GM18517 (cell line): Measurements from ENCODE around the gene TBCD.
"Not testable (repeated sequence)": the region's sequence is repeated elsewhere in the genome, so short reads cannot be mapped to it uniquely, and the experiment has no call there.

Experiments
- ATAC-seq: cut with Tn5 transposase; IDR thresholded peaks from one replicate; pipeline ENCODE4 v1.9.1; 2021; ENCODE audit warnings: mild to moderate bottlenecking, moderate library complexity; ENCODE audit not compliant: unreplicated experiment

TBCD gene

GRCh38 chr17:82726427-82726826 is 25.4 kb upstream of the TBCD start:
- ATAC-seq = no peak

DNA sequence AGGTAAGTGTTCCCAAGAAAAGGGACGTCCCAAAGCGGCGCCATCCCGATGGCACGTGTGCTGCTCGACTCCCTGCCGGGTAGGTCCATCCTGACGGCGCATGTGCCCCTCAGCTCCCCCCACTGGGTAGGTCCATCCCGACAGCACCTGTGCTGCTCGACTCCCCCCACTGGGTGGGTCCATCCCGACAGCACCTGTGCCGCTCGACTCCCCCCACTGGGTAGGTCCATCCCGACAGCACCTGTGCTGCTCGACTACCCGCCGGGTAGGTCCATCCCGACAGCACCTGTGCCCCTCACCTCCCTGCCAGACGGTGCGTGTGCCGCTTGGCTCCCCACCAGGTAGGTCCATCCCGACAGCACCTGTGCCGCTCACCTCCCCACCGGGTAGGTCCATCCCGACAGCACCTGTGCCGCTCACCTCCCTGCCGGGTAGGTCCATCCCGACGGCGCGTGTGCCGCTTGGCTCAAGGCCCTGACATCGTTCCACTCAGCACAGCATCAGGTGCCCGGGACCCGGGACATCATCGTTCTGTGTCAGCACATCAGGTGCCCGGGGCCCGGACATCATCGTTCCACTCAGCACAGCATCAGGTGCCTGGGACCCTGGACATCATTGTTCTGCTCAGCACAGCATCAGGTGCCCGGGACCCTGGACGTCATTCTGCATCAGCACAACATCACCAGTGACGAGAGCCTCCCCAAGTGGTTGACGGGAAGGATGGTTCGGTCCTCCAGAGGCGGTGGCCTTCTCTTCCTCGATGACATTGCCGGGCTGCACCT is 22.2 kb upstream of the TBCD start:
- ATAC-seq = no peak

DNA sequence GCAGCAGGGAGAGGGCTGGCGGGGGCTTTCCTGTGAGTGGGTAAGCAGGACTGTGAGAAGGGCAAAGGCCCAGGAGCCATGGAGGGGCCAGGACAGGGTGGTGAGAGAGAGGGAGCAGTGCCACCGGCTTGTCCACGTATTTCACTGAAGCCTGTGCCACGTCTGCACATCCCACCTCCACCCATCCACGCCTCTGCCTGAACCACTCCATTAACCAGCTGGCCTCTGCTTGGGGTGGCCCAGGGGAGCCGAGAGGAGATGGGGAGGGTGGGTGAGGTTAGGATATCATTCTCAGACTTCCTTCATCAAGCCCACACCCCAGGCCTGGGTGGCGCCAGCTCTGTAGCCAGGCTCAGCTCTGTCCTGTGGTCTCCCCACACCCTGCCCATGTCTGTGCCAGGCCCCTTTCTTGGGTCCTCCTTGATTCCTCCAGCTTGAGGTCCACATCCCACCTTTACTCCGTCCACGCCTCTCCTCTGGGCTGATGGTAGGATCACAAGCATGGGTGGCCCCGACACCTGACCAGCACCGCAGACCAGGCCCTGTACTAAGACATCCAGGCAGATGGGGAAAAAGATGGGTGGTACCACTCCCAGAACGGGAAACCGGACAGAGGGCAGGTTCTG is 19.6 kb upstream of the TBCD start:
- ATAC-seq = no peak

- ATAC-seq = no peak
Measured at GRCh38 chr17:82734987-82735866, 16.6 kb upstream of the TBCD start, which contains the start of gene FN3K. TSS of gene FN3K (plus strand) at chr17:82735615. CDS start at chr17:82735637, 22 bp downstream.

- no peak for ATAC-seq
Measured at GRCh38 chr17:82736511-82737185, 15.2 kb upstream of the TBCD start.

DNA sequence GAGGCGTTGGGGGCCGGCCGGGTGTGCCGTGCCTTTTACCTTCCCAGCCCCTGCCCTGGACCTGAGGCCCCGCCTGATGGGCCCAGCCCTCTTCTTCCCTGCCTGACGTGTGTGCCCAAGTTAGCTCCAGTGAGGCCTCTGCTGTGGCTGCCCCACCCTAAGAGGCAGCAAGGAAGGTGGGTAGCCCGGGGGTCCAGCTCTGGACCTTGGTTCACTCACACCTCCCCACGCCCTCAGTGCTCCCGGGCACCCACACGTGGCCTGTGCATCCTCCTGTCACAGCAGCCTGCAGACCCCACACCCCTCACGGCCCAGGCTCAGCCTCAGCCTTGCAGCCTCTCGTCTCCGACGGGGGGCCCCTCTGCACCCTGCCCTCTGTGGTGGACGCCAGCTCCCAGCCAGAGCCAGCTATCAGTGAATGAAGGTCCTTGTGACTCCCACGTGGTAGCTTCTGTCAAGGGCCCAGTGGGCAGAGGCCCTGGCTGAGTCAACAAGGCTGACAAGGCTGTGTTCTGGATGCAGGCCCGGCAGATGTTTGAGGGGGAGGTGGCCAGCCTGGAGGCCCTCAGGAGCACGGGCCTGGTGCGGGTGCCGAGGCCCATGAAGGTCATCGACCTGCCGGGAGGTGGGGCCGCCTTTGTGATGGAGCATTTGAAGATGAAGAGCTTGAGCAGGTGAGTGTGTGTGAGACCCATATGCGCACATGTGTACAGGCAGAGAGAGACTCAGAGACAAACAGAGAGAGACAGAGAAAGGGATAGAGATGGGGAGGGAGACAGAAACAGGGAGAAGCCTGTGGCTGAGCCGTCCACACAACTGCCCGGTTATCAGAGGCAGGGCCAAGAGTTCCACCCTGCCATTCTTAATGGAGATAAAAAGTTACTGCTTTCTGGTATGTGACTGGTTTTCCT is 13.6 kb upstream of the TBCD start:
- no peak for ATAC-seq

GRCh38 chr17:82740906-82741759 is 10.7 kb upstream of the TBCD start:
- ATAC-seq = no peak

DNA sequence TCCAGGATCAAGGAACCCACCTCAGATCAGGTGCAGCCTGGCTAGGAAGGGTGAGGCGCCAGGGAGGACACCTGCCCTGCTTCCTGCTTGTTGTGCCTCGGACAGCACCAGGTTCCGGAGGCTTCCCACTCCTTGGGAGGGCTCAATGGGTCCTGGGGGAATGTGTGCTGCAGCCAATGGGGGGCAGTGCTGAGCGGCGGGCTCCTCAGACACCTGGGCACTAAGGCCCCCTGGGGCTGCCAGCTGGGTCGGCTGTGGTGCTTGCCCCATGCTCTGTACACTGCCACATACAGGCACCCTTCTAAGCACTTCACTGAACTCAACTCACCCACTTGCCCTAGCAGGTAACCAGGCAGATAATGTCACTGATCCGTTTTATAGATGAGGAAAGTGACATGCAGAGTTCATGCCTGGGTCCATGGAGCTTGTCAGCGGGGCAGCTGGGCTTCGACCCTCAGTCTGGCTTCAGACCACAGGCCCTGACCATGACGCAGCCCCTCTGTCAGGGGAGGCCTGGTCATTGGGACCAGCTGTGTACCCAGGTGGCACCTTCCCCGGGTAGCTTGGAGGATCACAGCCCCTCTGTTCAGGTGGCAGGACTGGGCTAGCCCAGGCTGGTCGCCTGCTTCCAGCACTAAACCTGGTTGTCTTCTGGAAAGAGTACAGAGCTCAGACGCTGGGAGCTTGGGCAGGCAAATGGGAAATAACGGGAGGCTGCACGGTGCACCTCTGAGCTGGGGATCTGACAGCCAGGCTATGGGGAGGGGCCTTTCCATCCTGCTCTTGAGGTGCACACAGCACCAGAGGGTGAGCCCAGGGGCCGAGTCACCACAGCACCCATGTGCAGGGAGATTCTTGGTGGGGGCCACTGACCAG is 8.3 kb upstream of the TBCD start:
- no peak for ATAC-seq

DNA sequence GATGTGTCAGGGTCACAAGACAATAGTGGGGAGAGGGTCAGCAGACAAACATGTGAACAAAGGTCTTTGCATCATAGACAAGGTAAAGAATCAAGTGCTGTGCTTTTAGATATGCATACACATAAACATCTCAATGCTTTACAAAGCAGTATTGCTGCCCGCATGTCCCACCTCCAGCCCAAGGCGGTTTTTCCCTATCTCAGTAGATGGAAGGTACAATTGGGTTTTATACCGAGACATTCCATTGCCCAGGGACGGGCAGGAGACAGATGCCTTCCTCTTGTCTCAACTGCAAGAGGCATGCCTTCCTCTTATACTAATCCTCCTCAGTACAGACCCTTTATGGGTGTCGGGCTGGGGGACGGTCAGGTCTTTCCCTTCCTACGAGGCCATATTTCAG is 7.1 kb upstream of the TBCD start:
- ATAC-seq = not testable (repeated sequence)

- ATAC-seq = no peak
Measured at GRCh38 chr17:82745524-82745923, 6.3 kb upstream of the TBCD start.

- no peak for ATAC-seq
Measured at GRCh38 chr17:82748756-82749155, 3.1 kb upstream of the TBCD start.

GRCh38 chr17:82750241-82750908 is 1.5 kb upstream of the TBCD start:
- ATAC-seq = no peak

GRCh38 chr17:82751171-82751570 is 694 bp upstream of the TBCD start:
- ATAC-seq = no peak

DNA sequence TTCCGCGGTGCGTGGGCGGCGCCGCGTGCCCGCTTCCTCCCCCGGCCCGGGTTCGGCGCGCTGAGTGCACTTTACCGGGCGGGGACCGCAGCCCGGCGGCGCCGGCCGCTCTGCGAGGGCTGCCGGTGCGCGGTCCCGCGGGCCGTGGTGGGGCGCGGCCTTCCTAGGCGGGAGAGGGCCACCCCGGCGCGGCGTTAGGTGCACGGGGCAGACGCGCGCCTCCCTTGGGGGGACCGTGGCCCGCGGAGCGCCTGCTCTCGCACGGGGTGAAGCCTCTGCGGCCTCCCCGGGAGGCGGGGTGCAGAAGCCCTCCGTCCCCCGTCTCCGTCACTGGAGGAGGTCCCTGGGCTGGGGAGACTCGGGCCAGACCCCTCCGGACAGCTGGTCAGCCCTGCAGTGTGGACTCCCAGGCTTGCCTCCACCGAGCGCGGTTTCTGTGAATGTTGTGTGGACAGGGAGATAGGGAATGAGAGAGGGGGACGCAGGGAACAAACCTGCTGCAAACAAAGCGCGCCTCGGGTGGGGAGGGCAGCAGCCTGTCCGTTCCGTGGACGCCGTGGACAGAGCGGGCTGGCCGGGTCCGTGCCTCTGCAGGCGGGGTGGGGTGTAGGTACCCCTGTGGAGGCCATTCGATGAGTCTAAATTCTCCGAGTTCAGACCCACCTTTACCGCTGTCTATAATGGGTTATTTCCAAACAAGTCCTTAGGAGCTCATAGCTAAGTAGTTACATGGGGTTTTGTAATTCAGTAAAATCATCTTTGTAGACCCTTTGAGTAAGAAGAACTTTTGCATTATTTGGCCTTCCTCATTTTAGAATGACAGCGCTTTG is 721 bp downstream of the TBCD start:
- peak; percentile 14 for ATAC-seq

DNA sequence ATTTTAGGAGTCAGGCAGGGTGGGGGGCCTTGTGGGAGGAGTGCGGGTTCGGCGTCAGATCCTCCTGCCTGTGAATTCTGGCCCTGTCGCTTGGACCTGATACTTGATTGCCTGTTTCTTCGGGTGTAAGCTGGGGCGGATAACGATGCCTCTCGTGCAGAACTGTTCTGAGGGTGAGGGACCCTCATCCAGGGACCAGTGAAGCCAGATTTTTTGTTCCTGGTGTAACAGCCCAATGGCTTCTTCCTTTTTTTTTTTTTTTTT is 1.3 kb downstream of the TBCD start:
- ATAC-seq = no peak

DNA sequence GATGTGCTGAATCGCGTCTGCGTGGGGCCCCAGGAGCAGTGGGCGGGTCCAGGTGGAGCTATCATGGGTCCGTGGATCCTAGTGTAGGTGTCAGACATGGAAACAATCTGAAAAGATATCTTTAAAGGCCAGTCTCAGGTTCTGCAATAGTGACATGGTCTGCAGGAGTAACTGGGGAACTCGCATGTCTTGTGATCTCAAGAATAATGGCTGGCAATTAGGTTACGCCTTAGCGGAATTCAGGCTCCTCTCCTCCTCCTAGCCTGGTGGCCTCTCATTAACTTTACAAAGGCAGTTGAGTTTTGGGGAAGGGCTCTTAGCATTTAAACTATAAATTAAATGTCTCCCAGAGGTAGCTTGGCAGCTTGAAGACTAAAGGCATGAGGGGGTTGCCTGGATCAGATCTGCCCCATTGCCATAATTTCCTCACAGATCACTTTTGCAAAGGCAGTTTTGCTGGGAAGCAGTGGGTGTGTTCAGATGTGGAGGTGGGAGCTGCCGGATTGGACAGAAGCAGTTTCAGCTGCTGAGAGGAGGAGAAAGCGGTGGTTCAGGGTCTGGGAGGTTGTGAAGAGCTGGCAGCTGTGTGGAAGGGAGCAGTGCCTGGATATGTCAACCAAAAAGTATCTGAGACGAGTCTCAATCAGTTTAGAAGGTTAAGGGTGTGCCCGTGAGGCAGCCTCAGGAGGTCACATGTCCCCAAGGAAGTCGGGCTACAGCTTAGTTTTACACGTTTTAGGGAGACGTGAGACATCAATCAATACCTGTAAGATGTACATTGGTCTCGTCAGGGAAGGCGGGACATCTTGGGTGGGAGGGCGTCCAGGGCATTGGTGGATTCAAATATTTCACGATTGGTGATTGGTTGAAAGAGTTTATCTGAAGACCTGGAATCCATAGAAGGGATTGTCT is 2.7 kb downstream of the TBCD start:
- no peak for ATAC-seq
